Astrocyte (in vitro differentiated cells and primary cell): ENCODE measurements around the gene SLC9C1.

ENCODE experiments used
- CTCF ChIP-seq: IDR thresholded peaks from 2 replicates; pipeline ENCODE4 v1.5.1; 2011; ENCODE audit warnings: low read depth, mild to moderate bottlenecking, inconsistent platforms, low read length, moderate library complexity; ENCODE audit not compliant: insufficient read depth
- EZH2 ChIP-seq: IDR thresholded peaks from 2 replicates; pipeline ENCODE4 v1.6.1; 2012; ENCODE audit warnings: mild to moderate bottlenecking, low read length, inconsistent platforms; ENCODE audit not compliant: insufficient read depth

GRCh38 chr3:112231727-112232126 is 62.3 kb downstream of the SLC9C1 start:
- TF ChIP-seq CTCF (no peak), EZH2 (no peak)
